ENCODE data around the gene ALOX5.
"Not testable (repeated sequence)": the region's sequence is repeated elsewhere in the genome, so short reads cannot be mapped to it uniquely, and the experiment has no call there.

ALOX5 gene

DNA sequence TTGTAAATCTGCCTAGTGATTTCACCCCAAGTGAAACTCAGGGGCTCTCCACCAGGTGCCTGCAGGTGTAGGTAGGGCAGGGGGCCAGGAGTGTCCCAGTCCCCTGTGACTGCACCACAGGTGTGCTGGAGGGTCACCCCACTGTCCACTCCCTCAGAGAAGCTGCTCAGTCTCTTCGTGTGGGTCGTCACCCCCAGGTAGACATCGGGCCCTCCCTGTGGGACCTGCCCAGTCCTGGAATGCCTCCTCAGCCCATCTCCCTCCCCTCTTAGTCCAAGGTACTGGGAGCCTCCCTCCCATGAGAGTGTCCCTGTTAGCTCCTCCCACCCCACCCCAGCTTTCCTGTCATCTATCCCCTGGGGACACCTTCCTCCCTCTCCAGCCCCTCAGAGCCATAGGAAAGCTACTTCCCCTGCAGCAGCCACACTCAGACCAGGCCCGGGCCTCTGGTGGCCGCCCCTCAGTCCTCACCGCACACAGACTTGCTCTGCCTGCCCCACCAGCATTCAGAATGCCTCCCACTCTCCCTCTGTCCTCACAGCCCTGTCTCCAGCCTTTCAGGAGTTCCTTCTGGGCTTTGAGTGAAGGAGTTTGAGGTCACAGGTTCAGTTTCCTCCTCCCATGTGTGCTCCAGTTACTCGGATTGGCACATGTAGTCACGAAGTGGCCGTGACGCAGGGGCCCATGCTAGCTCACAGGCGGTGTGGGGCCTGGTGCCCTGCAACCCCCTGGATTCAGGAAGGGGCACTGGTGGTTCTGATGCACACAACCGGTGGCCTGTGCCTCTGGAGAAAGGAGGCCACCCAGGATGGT, 5.1 kb downstream of the ALOX5 start:
- Mint-ChIP-seq H3K27me3 (no peaks in the 10 kb centered on the region), H3K27ac (peak overlapping the region; percentile 84), H3K4me3 (peak overlapping the region; percentile 72), H3K9me3 (no peaks in the 10 kb centered on the region), H3K36me3 (peaks cover 18% of the 10 kb centered on the region), H3K4me1 (peaks cover 52% of the 10 kb centered on the region)
- ATAC-seq (ENCODE audit: low read depth) (no peak), DNase-seq (ENCODE audit: low spot score in 2 of 2) (no peak)

DNA sequence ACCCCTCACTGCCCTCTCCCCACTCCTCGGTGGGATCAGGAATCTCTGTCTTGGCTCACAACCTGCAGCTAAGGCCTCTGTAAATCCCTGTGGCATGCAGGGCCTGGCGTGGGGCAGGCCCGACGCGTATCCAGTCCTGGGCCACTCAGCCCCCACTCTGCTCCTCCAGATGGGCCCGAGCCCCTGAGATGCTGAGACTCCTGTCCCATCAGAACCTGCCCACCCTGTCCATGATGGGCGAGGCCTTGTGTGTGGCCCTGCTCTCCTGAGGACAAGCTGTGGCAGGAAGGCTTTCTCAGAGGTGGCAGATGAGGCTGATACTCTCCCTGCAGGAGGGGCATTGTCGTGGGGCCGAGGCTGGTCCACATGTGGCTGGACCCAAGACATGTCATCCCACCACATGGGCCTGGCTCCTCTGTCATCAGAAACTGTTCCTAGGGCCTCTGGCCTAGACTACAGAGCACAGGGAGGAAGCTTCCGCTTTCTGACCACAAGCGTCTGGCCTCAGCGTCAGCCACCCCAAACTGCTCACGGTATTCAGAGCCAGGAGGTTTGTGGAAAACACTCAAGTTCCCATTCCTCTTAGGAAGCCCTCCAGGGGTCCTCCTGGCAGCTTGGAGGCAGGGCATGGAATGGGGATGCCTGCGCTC, 6.0 kb downstream of the ALOX5 start:
- no peaks in the 10 kb centered on the region for H3K9me3 Mint-ChIP-seq
- peaks cover 22% of the 10 kb centered on the region for H3K36me3 Mint-ChIP-seq
- no peak for ATAC-seq (ENCODE audit: low read depth)
- H3K27ac Mint-ChIP-seq, result no peak overlapping the region
- H3K27me3 Mint-ChIP-seq, result no peaks in the 10 kb centered on the region
- H3K4me3 Mint-ChIP-seq, result peak overlapping the region; percentile 41
- peaks cover 47% of the 10 kb centered on the region for H3K4me1 Mint-ChIP-seq
- no peak for DNase-seq (ENCODE audit: low spot score in 2 of 2)

DNA sequence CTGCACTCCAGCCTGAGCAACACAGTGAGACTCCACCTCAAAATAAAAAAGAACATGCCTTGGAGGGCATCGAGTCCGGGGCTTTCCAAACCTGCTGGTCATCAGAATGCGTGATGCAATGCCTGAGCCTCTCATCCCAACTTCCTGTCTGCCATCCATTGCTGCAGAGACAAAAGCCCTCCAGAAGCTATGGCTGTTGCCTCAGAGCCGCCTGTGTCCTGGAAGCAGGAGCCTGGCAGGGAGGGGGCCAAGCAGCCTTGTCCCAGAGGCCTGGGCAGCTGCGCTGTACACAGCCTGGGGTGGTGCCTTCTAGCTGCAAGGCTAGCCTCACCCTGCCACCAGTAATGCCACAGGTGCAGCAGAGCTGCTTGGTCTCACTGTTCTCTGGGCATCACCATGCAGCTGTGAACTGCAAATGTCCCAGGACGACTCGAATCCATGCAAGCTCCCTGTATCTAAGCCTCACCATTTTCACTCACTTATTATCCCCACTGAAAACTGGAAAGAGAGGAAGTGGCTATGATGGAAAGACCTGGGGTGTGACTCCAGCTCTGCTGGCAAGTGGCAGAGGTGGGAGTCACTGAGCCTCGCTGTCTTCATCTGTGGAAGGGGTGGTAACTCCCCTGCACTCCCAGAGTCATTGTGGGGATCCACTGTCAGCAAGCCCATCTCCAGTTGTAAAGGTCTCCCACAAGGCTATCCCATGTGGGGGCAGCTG, 7.0 kb downstream of the ALOX5 start:
- H3K9me3 Mint-ChIP-seq, result no peaks in the 10 kb centered on the region

DNA sequence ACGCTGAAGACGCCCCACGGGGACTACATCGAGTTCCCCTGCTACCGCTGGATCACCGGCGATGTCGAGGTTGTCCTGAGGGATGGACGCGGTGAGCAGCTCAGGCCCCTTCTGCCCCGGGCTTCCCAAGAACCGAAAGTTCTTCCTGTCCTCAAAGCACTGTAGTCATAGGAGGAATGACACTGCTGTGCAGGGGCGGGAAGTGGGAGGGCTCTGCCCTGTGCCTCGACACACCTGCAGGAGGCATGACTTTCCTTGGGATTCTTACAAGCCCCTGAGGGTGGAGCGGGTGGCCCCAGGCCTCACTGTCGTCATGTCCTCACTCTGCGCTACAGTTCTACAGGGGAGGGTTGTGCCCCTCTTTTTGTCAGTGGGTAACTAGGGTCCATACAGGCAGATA, 8.6 kb downstream of the ALOX5 start:
- DNase-seq (ENCODE audit: low spot score in 2 of 2) (no peak), ATAC-seq (ENCODE audit: low read depth) (no peak)
- Mint-ChIP-seq H3K36me3 (peaks cover 30% of the 10 kb centered on the region), H3K9me3 (no peaks in the 10 kb centered on the region), H3K4me1 (peaks cover 35% of the 10 kb centered on the region), H3K27ac (no peak overlapping the region), H3K27me3 (no peaks in the 10 kb centered on the region), H3K4me3 (no peak overlapping the region)

More for the DNA sequence above, 7.0 kb downstream of the ALOX5 start:
- Mint-ChIP-seq H3K4me1 (peaks cover 47% of the 10 kb centered on the region), H3K4me3 (no peak overlapping the region), H3K27ac (no peak overlapping the region), H3K36me3 (peaks cover 29% of the 10 kb centered on the region), H3K27me3 (no peaks in the 10 kb centered on the region)
- ATAC-seq (ENCODE audit: low read depth), result no peak
- DNase-seq (ENCODE audit: low spot score in 2 of 2), result no peak

DNA sequence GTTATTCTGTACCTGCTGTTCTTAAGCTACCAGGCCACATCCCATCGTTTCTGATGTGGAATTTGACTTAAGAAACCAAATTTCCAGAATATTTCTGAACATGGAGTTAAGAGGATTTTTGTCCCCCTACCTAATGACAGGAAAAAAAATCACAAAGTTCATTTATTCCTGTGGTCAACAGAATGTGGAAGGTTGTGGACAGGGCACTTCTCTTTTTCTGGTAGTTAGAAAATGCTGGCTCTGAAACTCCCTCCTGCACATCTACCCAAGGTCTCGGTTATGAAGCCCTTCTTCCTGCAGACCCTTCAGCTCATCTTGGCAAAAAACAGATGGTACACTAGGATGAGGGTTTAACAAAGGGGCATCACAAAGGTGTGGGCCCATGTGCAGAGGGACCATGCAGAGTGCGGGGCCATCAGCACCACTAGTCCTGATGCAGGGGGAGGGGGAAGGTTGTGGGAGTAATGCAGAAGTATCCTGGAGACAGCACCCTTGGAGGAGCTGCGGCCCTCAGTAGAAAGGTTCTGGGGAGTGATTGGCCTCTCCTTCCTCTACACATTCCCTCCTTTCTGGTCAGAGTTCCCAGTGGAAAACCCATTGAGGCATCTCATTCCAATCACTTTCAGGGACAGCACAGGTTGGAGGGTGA, 9.8 kb downstream of the ALOX5 start:
- no peak overlapping the region for H3K27ac Mint-ChIP-seq
- DNase-seq (ENCODE audit: low spot score in 2 of 2) (no peak), ATAC-seq (ENCODE audit: low read depth) (no peak)
- H3K27me3 Mint-ChIP-seq, result no peaks in the 10 kb centered on the region
- peaks cover under 1% of the 10 kb centered on the region for H3K9me3 Mint-ChIP-seq
- peaks cover 36% of the 10 kb centered on the region for H3K36me3 Mint-ChIP-seq
- no peak overlapping the region for H3K4me3 Mint-ChIP-seq
- H3K4me1 Mint-ChIP-seq, result peaks cover 23% of the 10 kb centered on the region

DNA sequence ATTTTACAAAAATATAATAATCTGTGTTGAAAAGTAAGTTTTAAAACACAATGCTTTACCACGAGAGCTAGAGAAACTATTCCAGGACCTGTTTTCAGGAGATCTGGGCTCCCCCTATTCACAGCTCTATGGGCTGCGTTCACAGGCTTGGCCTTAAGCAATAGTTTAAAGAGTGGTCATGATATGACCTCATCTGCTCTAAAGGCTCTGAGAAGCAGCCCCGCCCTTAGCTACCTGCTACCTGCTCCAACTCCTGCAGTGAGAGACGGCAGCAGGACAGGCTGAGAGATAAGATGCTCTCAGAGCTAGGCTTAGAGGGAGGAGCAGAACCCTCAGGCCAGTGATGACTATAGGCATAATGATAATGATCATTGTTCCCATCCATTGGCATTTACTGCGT, 12.6 kb downstream of the ALOX5 start:
- peaks cover 20% of the 10 kb centered on the region for H3K4me1 Mint-ChIP-seq
- H3K27ac Mint-ChIP-seq, result no peak overlapping the region
- peaks cover 48% of the 10 kb centered on the region for H3K36me3 Mint-ChIP-seq
- H3K9me3 Mint-ChIP-seq, result peaks cover 1% of the 10 kb centered on the region
- no peaks in the 10 kb centered on the region for H3K27me3 Mint-ChIP-seq
- no peak for ATAC-seq (ENCODE audit: low read depth)
- DNase-seq (ENCODE audit: low spot score in 2 of 2), result no peak
- no peak overlapping the region for H3K4me3 Mint-ChIP-seq

DNA sequence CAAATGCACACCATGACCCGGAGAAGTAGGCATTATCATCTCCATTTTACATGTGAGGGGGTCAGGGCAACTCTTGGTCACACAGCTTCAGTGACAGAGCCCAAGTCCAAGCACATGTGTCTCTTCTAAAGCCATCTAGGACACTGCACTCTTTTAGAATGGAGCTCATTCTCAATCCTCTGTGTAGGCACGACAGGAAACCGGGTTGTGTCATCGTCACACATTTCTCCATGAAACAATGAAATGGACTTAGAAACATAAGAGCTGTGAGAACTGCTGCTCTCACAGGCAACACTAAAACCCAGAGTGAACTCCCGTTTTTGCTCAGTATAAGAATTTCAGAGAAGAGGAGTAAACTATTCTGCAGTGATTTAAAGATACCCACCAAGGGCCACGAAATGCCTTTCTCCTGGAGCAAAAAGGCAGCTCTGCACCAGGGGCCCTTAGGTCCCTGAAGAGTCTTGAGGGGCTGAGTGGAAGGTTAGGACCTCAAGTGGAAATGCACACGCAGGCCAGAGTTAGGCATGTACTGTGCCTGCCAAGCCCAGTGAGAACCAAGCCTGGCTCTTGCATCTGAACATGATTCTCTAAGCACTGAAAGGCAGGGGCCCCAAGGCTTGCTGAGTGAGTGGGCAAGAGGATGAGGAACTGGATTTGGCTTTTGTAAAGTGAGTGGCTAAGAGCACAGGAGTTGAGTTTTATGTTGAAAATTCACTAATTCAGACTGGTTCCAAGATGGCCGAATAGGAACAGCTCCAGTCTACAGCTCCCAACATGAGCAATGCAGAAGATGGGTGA, 13.3 kb downstream of the ALOX5 start:
- H3K9me3 Mint-ChIP-seq, result peaks cover 1% of the 10 kb centered on the region
- H3K27ac Mint-ChIP-seq, result no peak overlapping the region
- no peak for ATAC-seq (ENCODE audit: low read depth)
- H3K27me3 Mint-ChIP-seq, result no peaks in the 10 kb centered on the region
- no peak for DNase-seq (ENCODE audit: low spot score in 2 of 2)
- H3K4me1 Mint-ChIP-seq, result peaks cover 17% of the 10 kb centered on the region
- peaks cover 47% of the 10 kb centered on the region for H3K36me3 Mint-ChIP-seq
- no peak overlapping the region for H3K4me3 Mint-ChIP-seq

DNA sequence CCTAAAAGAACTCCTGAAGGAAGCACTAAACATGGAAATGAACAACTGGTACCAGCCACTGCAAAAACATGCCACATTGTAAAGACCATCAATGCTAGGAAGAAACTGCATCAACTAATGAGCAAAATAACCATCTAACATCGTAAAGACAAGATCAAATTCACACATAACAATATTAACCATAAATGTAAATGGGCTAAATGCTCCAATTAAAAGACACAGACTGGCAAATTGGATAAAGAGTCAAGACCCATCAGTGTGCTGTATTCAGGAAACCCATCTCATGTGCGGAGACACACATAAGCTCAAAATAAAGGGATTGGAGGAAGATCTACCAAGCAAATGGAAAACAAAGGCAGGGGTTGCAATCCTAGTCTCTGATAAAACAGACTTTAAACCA, 15.7 kb downstream of the ALOX5 start:
- H3K4me1 Mint-ChIP-seq, result peaks cover 17% of the 10 kb centered on the region

DNA sequence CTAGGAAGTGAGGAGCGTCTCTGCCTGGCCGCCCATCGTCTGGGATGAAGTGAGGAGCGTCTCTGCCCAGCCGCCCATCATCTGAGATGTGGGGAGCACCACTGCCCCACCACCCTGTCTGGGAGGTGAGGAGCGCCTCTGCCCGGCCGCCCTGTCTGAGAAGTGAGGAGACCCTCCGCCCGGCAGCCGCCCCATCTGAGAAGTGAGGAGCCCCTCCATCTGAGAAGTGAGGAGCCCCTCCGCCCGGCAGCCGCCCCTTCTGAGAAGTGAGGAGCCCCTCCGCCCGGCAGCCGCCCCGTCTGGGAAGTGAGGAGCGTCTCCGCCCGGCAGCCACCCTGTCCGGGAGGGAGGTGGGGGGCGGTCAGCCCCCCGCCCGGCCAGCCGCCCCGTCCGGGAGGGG, 17.6 kb downstream of the ALOX5 start:
- ATAC-seq (ENCODE audit: low read depth); H3K4me3 Mint-ChIP-seq; DNase-seq (ENCODE audit: low spot score in 2 of 2); H3K9me3 Mint-ChIP-seq; H3K27me3 Mint-ChIP-seq; H3K27ac Mint-ChIP-seq: not testable (repeated sequence)
- Mint-ChIP-seq H3K36me3 (peaks cover 55% of the 10 kb centered on the region), H3K4me1 (peaks cover 11% of the 10 kb centered on the region)

More for the DNA sequence above, 15.7 kb downstream of the ALOX5 start:
- Mint-ChIP-seq H3K27ac (peak overlapping the region; percentile 58), H3K36me3 (peaks cover 49% of the 10 kb centered on the region)
- not testable (repeated sequence) for ATAC-seq (ENCODE audit: low read depth); H3K9me3 Mint-ChIP-seq; DNase-seq (ENCODE audit: low spot score in 2 of 2); H3K4me3 Mint-ChIP-seq; H3K27me3 Mint-ChIP-seq

DNA sequence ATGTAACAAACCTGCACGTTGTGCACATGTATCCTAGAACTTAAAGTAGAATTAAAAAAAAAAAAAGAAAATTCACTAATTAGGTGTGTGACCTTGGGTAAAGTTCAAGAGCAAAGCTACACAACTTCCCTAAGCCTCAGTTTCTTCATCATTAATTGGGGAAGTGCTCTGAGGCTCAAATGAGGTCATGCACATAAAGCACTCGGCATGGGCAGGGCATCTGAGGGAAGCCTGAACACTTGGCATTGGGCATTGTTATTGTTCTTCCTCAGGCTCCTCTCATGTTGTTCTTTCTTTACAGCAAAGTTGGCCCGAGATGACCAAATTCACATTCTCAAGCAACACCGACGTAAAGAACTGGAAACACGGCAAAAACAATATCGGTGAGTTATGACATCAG, 21.5 kb downstream of the ALOX5 start:
- DNase-seq (ENCODE audit: low spot score in 2 of 2), result no peak
- Mint-ChIP-seq H3K27ac (no peak overlapping the region), H3K4me3 (no peak overlapping the region), H3K9me3 (no peaks in the 10 kb centered on the region), H3K36me3 (peaks cover 49% of the 10 kb centered on the region), H3K4me1 (peaks cover 2% of the 10 kb centered on the region), H3K27me3 (no peaks in the 10 kb centered on the region)
- no peak for ATAC-seq (ENCODE audit: low read depth)

DNA sequence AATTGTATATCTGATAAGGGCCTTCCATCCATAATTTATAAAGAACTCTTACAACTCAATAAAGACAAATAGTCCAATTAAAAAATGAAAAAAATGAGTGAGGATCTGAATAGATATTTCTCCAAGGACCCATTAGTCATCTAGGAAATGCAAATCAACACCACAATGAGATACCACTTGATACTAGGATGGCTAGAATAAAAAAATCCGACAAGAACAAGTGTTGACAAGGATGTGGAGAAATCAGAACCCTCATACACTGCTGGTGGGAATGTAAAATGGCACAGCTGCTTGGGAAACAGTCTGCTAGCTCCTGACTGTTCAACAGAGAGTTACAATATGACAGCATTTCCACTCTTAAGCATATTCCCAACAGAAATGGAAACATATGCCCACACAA, 24.6 kb downstream of the ALOX5 start:
- H3K27ac Mint-ChIP-seq, result peak overlapping the region; percentile 29
- no peaks in the 10 kb centered on the region for H3K27me3 Mint-ChIP-seq
- H3K9me3 Mint-ChIP-seq, result no peaks in the 10 kb centered on the region
- no peak for DNase-seq (ENCODE audit: low spot score in 2 of 2)
- H3K36me3 Mint-ChIP-seq, result peaks cover 58% of the 10 kb centered on the region
- ATAC-seq (ENCODE audit: low read depth), result no peak
- H3K4me3 Mint-ChIP-seq, result no peak overlapping the region
- peaks cover 18% of the 10 kb centered on the region for H3K4me1 Mint-ChIP-seq

DNA sequence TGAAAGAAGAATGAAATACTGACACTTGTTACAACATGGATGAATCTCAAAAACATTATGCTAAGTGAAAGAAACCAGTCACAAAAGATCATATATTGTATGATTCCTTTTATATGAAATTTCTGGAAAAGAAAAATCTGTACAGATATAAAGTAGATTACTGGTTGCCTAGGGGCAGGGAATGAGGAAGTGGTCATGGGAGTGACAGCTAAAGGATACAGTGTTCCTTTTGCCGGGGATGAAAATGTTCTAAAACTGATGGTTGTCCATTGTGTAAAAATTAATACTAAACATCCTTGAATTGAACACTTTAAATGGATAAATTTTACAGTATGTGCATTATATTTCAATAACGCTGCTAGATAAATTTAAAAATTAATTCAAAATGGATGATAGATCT, 25.1 kb downstream of the ALOX5 start:
- Mint-ChIP-seq H3K27me3 (no peaks in the 10 kb centered on the region), H3K36me3 (peaks cover 58% of the 10 kb centered on the region)

DNA sequence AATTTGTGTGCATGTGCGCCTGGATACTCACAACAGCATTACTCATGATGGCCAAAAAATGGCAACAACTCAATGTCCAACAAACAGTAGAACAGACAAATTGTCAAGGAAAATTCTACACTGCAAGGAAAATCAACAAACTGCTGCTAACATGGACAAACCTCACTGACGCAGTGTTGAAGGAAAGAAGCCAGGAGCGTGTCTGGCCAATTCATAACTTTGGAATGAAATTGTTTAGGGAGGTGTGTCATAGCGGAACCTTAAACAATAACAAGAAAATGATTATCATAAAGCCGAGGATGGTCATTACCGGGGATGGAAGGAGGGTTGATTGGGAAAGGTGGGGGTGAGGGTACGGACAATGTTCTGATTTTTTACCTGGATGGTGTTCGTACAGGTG, 29.1 kb downstream of the ALOX5 start:
- no peaks in the 10 kb centered on the region for H3K9me3 Mint-ChIP-seq
- DNase-seq (ENCODE audit: low spot score in 2 of 2), result no peak
- no peaks in the 10 kb centered on the region for H3K27me3 Mint-ChIP-seq
- no peak overlapping the region for H3K4me3 Mint-ChIP-seq
- ATAC-seq (ENCODE audit: low read depth), result no peak
- peaks cover 47% of the 10 kb centered on the region for H3K4me1 Mint-ChIP-seq
- H3K36me3 Mint-ChIP-seq, result peaks cover 46% of the 10 kb centered on the region
- peak overlapping the region; percentile 91 for H3K27ac Mint-ChIP-seq

More for the DNA sequence above, 25.1 kb downstream of the ALOX5 start:
- Mint-ChIP-seq H3K4me1 (peaks cover 23% of the 10 kb centered on the region), H3K9me3 (no peaks in the 10 kb centered on the region), H3K27ac (peak overlapping the region; percentile 29), H3K4me3 (no peak overlapping the region)
- ATAC-seq (ENCODE audit: low read depth) (no peak), DNase-seq (ENCODE audit: low spot score in 2 of 2) (no peak)
